ENCODE data around the gene IL7R. TPM values are rescaled to one million over a fixed set of nuclear protein-coding genes. Genes with fewer than 3 reads are reported as not detected.

The IL7R gene
- total RNA-seq, 1 experiment from 2014 or later: not detected

GRCh38 chr5:35902046-35902672 is 45.5 kb downstream of the IL7R start:
- intact Hi-C loops (cut with micrococcal nuclease; ENCODE audit: unreplicated experiment): no loop called here
- Mint-ChIP-seq H3K27me3 (ENCODE audit: insufficient read depth, unreplicated experiment) (peaks cover 12% of the 10 kb centered on the region), H3K4me1 (ENCODE audit: low read depth, unreplicated experiment) (no peaks in the 10 kb centered on the region), H3K36me3 (ENCODE audit: insufficient read depth, unreplicated experiment) (no peaks in the 10 kb centered on the region), H3K27ac (ENCODE audit: unreplicated experiment) (no peak overlapping the region), H3K9me3 (ENCODE audit: unreplicated experiment) (no peaks in the 10 kb centered on the region), H3K4me3 (ENCODE audit: unreplicated experiment) (no peak overlapping the region)
- no peaks in the 10 kb centered on the region for H3K9me3 ChIP-seq
- H3K36me3 ChIP-seq (ENCODE audit: control insufficient read depth, insufficient read depth, low read length): no peaks in the 10 kb centered on the region
- H3K4me1 ChIP-seq: no peaks in the 10 kb centered on the region
- ChIA-PET POLR2A (no interaction called here), CTCF (no interaction called here)
- no TSS peak for BruUV-seq (replicated peaks)
- no peaks in the 10 kb centered on the region for H3K27me3 ChIP-seq (replicated peaks; ENCODE audit: control insufficient read depth, insufficient read depth, low read length)
- H3K4me3 ChIP-seq (ENCODE audit: low read depth, low read length): no peak overlapping the region
- TF ChIP-seq CTCF (IDR thresholded peaks at IDR 0.05; ENCODE audit: insufficient read depth in 1 of 2, low read depth in 1 of 2, low read length in 1 of 2, severe bottlenecking in 1 of 2, unreplicated experiment in 1 of 2): no peak
- no peak for DNase-seq

GRCh38 chr5:35903631-35904203 is 47.0 kb downstream of the IL7R start:
- H3K4me1 Mint-ChIP-seq (ENCODE audit: low read depth, unreplicated experiment): peaks cover under 1% of the 10 kb centered on the region
- H3K36me3 ChIP-seq (ENCODE audit: control insufficient read depth, insufficient read depth, low read length): no peaks in the 10 kb centered on the region
- no peak overlapping the region for H3K4me3 ChIP-seq (ENCODE audit: low read depth, low read length)
- peaks cover 10% of the 10 kb centered on the region for H3K27me3 Mint-ChIP-seq (ENCODE audit: insufficient read depth, unreplicated experiment)
- CTCF ChIA-PET: no interaction called here
- intact Hi-C loops (cut with micrococcal nuclease; ENCODE audit: unreplicated experiment): no loop called here
- no peak overlapping the region for H3K4me3 Mint-ChIP-seq (ENCODE audit: unreplicated experiment)
- no peaks in the 10 kb centered on the region for H3K4me1 ChIP-seq
- POLR2A ChIA-PET: no interaction called here
- no TSS peak for BruUV-seq (replicated peaks)
- no peaks in the 10 kb centered on the region for H3K27me3 ChIP-seq (replicated peaks; ENCODE audit: control insufficient read depth, insufficient read depth, low read length)
- no peak for TF ChIP-seq CTCF (IDR thresholded peaks at IDR 0.05; ENCODE audit: insufficient read depth in 1 of 2, low read depth in 1 of 2, low read length in 1 of 2, severe bottlenecking in 1 of 2, unreplicated experiment in 1 of 2)
- no peaks in the 10 kb centered on the region for H3K36me3 Mint-ChIP-seq (ENCODE audit: insufficient read depth, unreplicated experiment)
- no peaks in the 10 kb centered on the region for H3K9me3 ChIP-seq
- H3K27ac Mint-ChIP-seq (ENCODE audit: unreplicated experiment): no peak overlapping the region
- no peaks in the 10 kb centered on the region for H3K9me3 Mint-ChIP-seq (ENCODE audit: unreplicated experiment)
- no peak for DNase-seq

GRCh38 chr5:35904443-35905132 is 47.9 kb downstream of the IL7R start:
- no peak overlapping the region for H3K27ac Mint-ChIP-seq (ENCODE audit: unreplicated experiment)
- Histone ChIP-seq H3K27me3 (replicated peaks; ENCODE audit: control insufficient read depth, insufficient read depth, low read length) (no peaks in the 10 kb centered on the region), H3K36me3 (ENCODE audit: control insufficient read depth, insufficient read depth, low read length) (no peaks in the 10 kb centered on the region), H3K4me1 (no peaks in the 10 kb centered on the region), H3K9me3 (no peaks in the 10 kb centered on the region), H3K4me3 (ENCODE audit: low read depth, low read length) (no peak overlapping the region)
- TF ChIP-seq CTCF (IDR thresholded peaks at IDR 0.05; ENCODE audit: insufficient read depth in 1 of 2, low read depth in 1 of 2, low read length in 1 of 2, severe bottlenecking in 1 of 2, unreplicated experiment in 1 of 2): no peak
- DNase-seq: no peak
- no peaks in the 10 kb centered on the region for H3K36me3 Mint-ChIP-seq (ENCODE audit: insufficient read depth, unreplicated experiment)
- POLR2A ChIA-PET: no interaction called here
- intact Hi-C loops (cut with micrococcal nuclease; ENCODE audit: unreplicated experiment): no loop called here
- H3K27me3 Mint-ChIP-seq (ENCODE audit: insufficient read depth, unreplicated experiment): peaks cover 9% of the 10 kb centered on the region
- H3K4me1 Mint-ChIP-seq (ENCODE audit: low read depth, unreplicated experiment): peaks cover 6% of the 10 kb centered on the region
- H3K9me3 Mint-ChIP-seq (ENCODE audit: unreplicated experiment): no peaks in the 10 kb centered on the region
- CTCF ChIA-PET: no interaction called here
- no TSS peak for BruUV-seq (replicated peaks)
- no peak overlapping the region for H3K4me3 Mint-ChIP-seq (ENCODE audit: unreplicated experiment)

Measured in Caco-2 (cell line).